GM10266 (cell line): Measurements from ENCODE around the gene TUFM.

Experiments
- DNase-seq: peaks from one replicate; pipeline ENCODE4 v3.0.0; 2012; ENCODE audit errors: extremely low spot score
- TF ChIP-seq, protein P1 (sequence below): IDR thresholded peaks from 2 replicates; pipeline ENCODE4 v1.5.1; 2012; ENCODE audit warnings: mild to moderate bottlenecking, low read depth; ENCODE audit not compliant: control insufficient read depth, insufficient read depth; ENCODE audit errors: missing control alignments

The TUFM gene

DNA sequence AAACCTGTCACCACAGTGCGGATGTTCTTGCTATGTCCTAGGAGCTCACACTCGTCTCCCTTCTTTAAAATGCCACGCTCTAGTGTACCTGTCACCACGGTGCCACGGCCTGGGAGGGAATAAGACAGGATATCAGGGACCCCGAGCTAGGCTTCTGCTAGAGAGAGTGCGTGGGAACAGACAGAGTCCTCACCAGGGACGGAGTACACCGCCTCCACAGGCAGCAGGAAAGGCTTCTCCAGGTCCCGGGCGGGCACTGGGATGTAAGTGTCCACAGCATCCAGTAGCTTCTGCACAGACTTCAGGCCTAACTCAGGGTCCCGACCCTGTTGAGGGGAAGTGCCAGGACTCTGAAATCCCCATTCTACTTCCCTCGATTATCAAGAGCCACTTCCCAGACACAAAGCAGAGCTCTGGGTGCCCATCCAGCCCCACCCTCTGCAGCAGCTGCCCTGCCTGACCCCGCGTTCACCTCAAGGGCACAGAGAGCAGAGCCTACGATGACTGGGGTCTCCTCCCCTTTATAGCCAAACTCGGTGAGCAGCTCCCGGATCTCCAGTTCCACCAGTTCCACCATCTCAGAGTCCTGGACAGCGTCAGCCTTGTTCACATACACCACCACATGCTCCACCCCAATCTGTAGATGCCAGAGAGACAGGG, 1.8 kb downstream of the TUFM start:
- TF ChIP-seq, protein P1, sequence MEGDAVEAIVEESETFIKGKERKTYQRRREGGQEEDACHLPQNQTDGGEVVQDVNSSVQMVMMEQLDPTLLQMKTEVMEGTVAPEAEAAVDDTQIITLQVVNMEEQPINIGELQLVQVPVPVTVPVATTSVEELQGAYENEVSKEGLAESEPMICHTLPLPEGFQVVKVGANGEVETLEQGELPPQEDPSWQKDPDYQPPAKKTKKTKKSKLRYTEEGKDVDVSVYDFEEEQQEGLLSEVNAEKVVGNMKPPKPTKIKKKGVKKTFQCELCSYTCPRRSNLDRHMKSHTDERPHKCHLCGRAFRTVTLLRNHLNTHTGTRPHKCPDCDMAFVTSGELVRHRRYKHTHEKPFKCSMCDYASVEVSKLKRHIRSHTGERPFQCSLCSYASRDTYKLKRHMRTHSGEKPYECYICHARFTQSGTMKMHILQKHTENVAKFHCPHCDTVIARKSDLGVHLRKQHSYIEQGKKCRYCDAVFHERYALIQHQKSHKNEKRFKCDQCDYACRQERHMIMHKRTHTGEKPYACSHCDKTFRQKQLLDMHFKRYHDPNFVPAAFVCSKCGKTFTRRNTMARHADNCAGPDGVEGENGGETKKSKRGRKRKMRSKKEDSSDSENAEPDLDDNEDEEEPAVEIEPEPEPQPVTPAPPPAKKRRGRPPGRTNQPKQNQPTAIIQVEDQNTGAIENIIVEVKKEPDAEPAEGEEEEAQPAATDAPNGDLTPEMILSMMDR, result no peak
- DNase-seq, result no peak

- DNase-seq, result no peak
- TF ChIP-seq, protein P1, result no peak
Observed at GRCh38 chr16:28843766-28844165, 2.4 kb downstream of the TUFM start.

GRCh38 chr16:28842696-28843095, 3.5 kb downstream of the TUFM start:
- TF ChIP-seq, protein P1, result no peak
- DNase-seq, result no peak

- TF ChIP-seq, protein P1, result no peak
- DNase-seq, result no peak
Observed at GRCh38 chr16:28839899-28840298, 6.2 kb downstream of the TUFM start.

DNA sequence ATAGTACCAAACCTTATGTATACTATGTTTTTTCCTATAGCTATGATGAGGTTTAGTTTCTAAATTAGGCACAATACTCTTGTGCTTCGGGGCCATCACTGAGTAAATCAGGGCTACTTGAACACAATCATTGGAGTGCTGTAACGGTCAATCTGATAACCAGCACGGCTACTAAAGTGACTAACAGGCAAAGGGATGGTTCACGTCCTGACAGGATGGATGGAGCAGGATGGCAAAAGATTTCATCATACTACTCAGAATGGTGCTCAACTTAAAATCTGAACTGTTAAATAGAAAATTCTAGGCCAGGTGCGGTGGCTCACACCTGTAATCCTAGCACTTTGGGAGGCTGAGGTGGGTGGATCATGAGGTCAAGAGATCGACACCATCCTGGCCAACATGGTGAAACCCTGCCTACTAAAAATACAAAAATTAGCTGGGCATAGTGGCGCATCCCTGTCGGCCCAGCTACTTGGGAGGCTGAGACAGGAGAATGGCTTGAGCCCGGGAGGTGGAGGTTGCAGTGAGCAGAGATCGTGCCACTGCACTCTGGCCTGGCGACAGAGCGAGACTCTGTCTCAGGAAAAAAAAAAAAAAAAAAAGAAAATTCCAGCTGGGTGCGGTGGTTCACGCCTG, 7.0 kb downstream of the TUFM start:
- TF ChIP-seq, protein P1, result no peak
- no peak for DNase-seq

- TF ChIP-seq, protein P1, result no peak
- no peak for DNase-seq
Observed at GRCh38 chr16:28838558-28838918, 7.6 kb downstream of the TUFM start.
